GM12878 (cell line): ENCODE data around the gene RAB36. TPM values are rescaled to one million over a fixed set of nuclear protein-coding genes. Genes with fewer than 3 reads are reported as not detected.

Source experiments
- ATAC-seq: fragments of 200-7000 bp; cut with Tn5 transposase; 3 replicates; pipeline ENCODE4 v1.9.1; 2020; ENCODE audit warnings: mild to moderate bottlenecking, moderate library complexity
- BruUV-seq: library from RNA; stranded (reverse); fragments of 400-500 nt; replicated peaks from 2 replicates; lab custom pipeline; 2021; lab: Mats Ljungman, UMichigan
- CTCF ChIA-PET: fragments of 300-600 bp; sonication (Branson Sonifier 250); formaldehyde crosslinking; extraction: SDS; loops from one replicate; lab custom pipeline; 2021; ENCODE audit warnings: inconsistent platforms; lab: Yijun Ruan, JAX
- POLR2A ChIA-PET: fragments of 350-600 bp; formaldehyde crosslinking; extraction: SDS; loops from one replicate; lab custom pipeline; 2021; ENCODE audit warnings: inconsistent platforms; lab: Charles Lee
- RAD21 ChIA-PET: fragments of 300-600 bp; sonication (Branson Sonifier 250); formaldehyde crosslinking; loops from one replicate; lab custom pipeline; 2023; ENCODE audit warnings: antibody characterized with exemption; ENCODE audit not compliant: unreplicated experiment; lab: Charles Lee
- SMC1A ChIA-PET: fragments of 300-600 bp; sonication (Branson Sonifier 250); formaldehyde crosslinking; loops from one replicate; lab custom pipeline; 2023; ENCODE audit not compliant: unreplicated experiment, uncharacterized antibody; lab: Charles Lee
- DNase-seq: peaks from one replicate; pipeline ENCODE4 v3.0.0-alpha.2; 2011; ENCODE audit warnings: low read depth, low spot score
- FAIRE-seq: peaks from 3 replicates; lab custom pipeline; 2011; peaks lifted over from hg19 to GRCh38; lab: Jason Lieb, UNC
- H2AFZ ChIP-seq: 2 replicates; pipeline ENCODE4 v1.6.0; 2011; ENCODE audit warnings: low read depth, low read length, control low read depth; ENCODE audit not compliant: control insufficient read depth
- H3K27ac ChIP-seq: 2 replicates; pipeline ENCODE4 v1.5.1; 2011; ENCODE audit warnings: control low read depth; ENCODE audit not compliant: control insufficient read depth, insufficient read depth
- H3K27me3 ChIP-seq, 2 experiments: replicated peaks in 1 of 2; 2 replicates each; pipeline versions ENCODE4 v1.6.0 to v1.6.1; 2011; ENCODE audit warnings: low read length in 1 of 2; ENCODE audit not compliant: control insufficient read depth in 2 of 2, insufficient read depth in 2 of 2
- H3K36me3 ChIP-seq, 2 experiments: 2 replicates each; pipeline ENCODE4 v1.5.1; 2011; ENCODE audit warnings: low read length in 1 of 2; ENCODE audit not compliant: control insufficient read depth in 2 of 2, insufficient read depth in 2 of 2
- H3K4me1 ChIP-seq: 2 replicates; pipeline ENCODE4 v1.6.1; 2011; ENCODE audit warnings: mild to moderate bottlenecking, low read length, moderate library complexity, mixed read lengths; ENCODE audit not compliant: control insufficient read depth, insufficient read depth
- H3K4me2 ChIP-seq: 2 replicates; pipeline ENCODE4 v1.6.0; 2011; ENCODE audit warnings: control low read depth; ENCODE audit not compliant: control insufficient read depth, insufficient read depth
- H3K4me3 ChIP-seq: fragments of 200-600 bp; sonication (generic); 2 replicates; pipeline ENCODE4 v1.5.1; 2016
- H3K79me2 ChIP-seq: 2 replicates; pipeline ENCODE4 v1.6.0; 2011; ENCODE audit warnings: low read length; ENCODE audit not compliant: control insufficient read depth, insufficient read depth
- H3K9ac ChIP-seq: 2 replicates; pipeline ENCODE4 v1.8.0; 2011; ENCODE audit warnings: low read length, control low read depth, mixed read lengths; ENCODE audit not compliant: control insufficient read depth, insufficient read depth
- H3K9me3 ChIP-seq: replicated peaks from 3 replicates; pipeline ENCODE4 v1.5.1; 2011; ENCODE audit warnings: mild to moderate bottlenecking, low read length; ENCODE audit not compliant: control insufficient read depth, insufficient read depth
- H4K20me1 ChIP-seq: 2 replicates; pipeline ENCODE4 v1.6.0; 2011; ENCODE audit not compliant: control insufficient read depth, insufficient read depth
- CBX5 ChIP-seq: sonication (generic); IDR thresholded peaks from 2 replicates; pipeline ENCODE4 v1.6.1; 2016; ENCODE audit warnings: low read depth, moderate library complexity, mild to moderate bottlenecking, inconsistent platforms
- IKZF2 ChIP-seq, 2 experiments: fragments of 450-650 bp; IDR thresholded peaks; 2 replicates each; pipeline ENCODE4 v1.6.1; 2017; ENCODE audit warnings: mild to moderate bottlenecking in 2 of 2, moderate library complexity in 2 of 2
- NBN ChIP-seq: fragments of 450-650 bp; IDR thresholded peaks from 2 replicates; pipeline ENCODE4 v1.6.1; 2016
- PML ChIP-seq: IDR thresholded peaks from 2 replicates; pipeline ENCODE4 v1.6.1; 2012; ENCODE audit warnings: low read length, inconsistent platforms
- SMARCA5 ChIP-seq: fragments of 450-650 bp; IDR thresholded peaks from 2 replicates; pipeline ENCODE4 v1.6.1; 2017; ENCODE audit warnings: mild to moderate bottlenecking
- SP1 ChIP-seq: IDR thresholded peaks from one replicate; pipeline ENCODE4 v1.6.1; 2011; ENCODE audit warnings: low read depth, low read length
- YBX1 ChIP-seq: fragments of 450-650 bp; IDR thresholded peaks from 2 replicates; pipeline ENCODE4 v1.6.1; 2016; ENCODE audit warnings: antibody characterized with exemption
- WGBS: methylation state at CpG from one replicate; pipeline ENCODE4 v1.1.6; 2016; ENCODE audit warnings: low lambda C conversion rate; ENCODE audit not compliant: insufficient replicate concordance, insufficient coverage; ENCODE audit errors: missing lambda C conversion rate; 5-methylcytosine and 5-hydroxymethylcytosine counted together
- in situ Hi-C: fragments of 300-500 bp; cut with MboI; formaldehyde crosslinking; loops from 9 replicates; pipeline ENCODE4 v1.14.3; 2018; ENCODE audit warnings: mixed read lengths
- intact Hi-C: fragments of 100-400 bp; cut with micrococcal nuclease; formaldehyde crosslinking; loops from one replicate; pipeline ENCODE4 v1.14.2; 2022; ENCODE audit not compliant: unreplicated experiment
- polyA plus RNA-seq, 11 experiments: library from polyadenylated mRNA; depleted of rRNA in 4 of 11; unstranded in 6 of 11; stranded (reverse) in 5 of 11; fragments of >200 nt; fragmentation: Nextera tagmentation in 4 of 11; fragmentation: Illumina TruSeq in 1 of 11; extraction: Ambion mirVana in 4 of 11; extraction: Trizol in 1 of 11; gene quantifications; 1 replicate in 1 of 11; 2 replicates in 10 of 11; pipeline versions ENCODE4 v1.2.1 to v1.2.3, GENCODE V29; 2011 to 2016; ENCODE audit warnings: inconsistent platforms in 2 of 11, missing spikeins in 2 of 11, low read depth in 1 of 11
- total RNA-seq, 4 experiments: library from RNA; depleted of rRNA in 3 of 4; stranded (reverse); fragments of >200 nt in 3 of 4; fragmentation: Illumina TruSeq in 1 of 4; extraction: Trizol in 1 of 4; gene quantifications; 2 replicates each; pipeline versions ENCODE4 v1.2.1 to v1.2.3, GENCODE V29; 2013 to 2021
- TF ChIP-seq, protein P1 (sequence below): IDR thresholded peaks from 2 replicates; pipeline ENCODE4 v1.6.1; 2011; ENCODE audit warnings: borderline replicate concordance, low read depth, mild to moderate bottlenecking, moderate library complexity, low read length; ENCODE audit not compliant: insufficient read depth, poor library complexity, severe bottlenecking
- TF ChIP-seq, protein P2 (sequence below): fragments of 150-350 bp; IDR thresholded peaks from 2 replicates; pipeline ENCODE4 v1.6.1; 2016; ENCODE audit warnings: low read depth, low read length

The RAB36 gene
- total and polyA plus RNA-seq, 10 of the 15 experiments (the other 5 are each of a cell fraction or from before 2014, with no cell fraction given) = 0.31 to 2.7 (median 1.1) TPM

DNA sequence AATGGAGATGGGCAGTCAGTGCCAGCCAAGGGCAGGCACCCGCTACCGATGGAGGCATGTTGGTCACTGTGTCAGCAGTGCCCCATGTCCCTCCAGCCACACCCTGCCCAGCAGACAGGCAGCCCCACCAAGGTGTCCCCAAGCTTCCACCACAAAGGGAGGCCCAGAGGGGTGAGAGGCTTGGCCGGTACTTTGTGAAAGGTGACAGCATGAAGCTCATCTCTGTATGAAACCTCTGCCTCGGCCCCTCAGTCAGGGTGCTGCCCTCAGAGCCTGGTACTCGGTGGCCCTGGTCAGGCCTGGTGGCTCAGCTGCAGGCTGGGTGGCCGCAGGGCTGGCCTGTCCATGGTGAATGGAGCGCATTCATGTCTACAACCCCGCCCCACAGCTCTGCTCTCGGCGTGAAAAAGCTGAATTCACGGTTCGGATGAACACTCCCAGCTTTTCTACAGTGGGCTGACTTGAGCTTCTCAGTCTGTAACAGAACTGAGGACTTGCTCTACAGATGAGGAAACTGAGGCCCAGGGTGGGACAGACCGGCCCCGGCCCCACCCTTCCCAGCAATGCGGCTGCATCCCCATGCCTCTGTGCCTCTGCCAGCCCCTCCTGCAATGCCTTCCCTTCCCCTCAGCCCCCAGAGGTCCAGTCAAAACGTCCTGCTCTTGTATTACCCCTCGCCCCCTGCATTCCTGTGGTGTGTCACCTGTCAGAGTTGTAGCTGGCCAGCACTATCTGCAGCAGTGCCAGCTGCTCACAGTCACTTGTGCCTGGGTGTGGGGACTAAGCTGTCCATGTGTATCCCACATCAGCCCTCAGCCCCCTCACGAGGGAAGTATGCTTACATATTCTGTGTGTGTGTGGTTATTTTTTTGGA is 31.2 kb upstream of the RAB36 start:
- Histone ChIP-seq H3K36me3 (no peaks in the 10 kb centered on the region), H2AFZ (no peak overlapping the region), H3K9me3 (no peaks in the 10 kb centered on the region), H3K4me2 (no peak overlapping the region), H3K4me3 (no peak overlapping the region), H3K27ac (no peak overlapping the region), H3K79me2 (no peaks in the 10 kb centered on the region), H3K4me1 (no peaks in the 10 kb centered on the region), H4K20me1 (no peaks in the 10 kb centered on the region), H3K9ac (no peak overlapping the region), H3K27me3 (no peaks in the 10 kb centered on the region)
- SMC1A ChIA-PET = interaction anchor here (0.9 to 2.4 kb wide), 6 partner anchors 43 to 154 kb away, joined by 3 to 19 read pairs (median 3); no protein-coding TSS in a partner anchor
- in situ Hi-C loops = no loop called here
- no peak for ATAC-seq
- no peak for FAIRE-seq
- WGBS = 49% methylated on average over 18 of the region's 18 CpGs
- POLR2A ChIA-PET = interaction anchor here (0.5 to 0.6 kb wide), 2 partner anchors 86 to 1350 kb away, joined by 3 to 4 read pairs; no protein-coding TSS in a partner anchor
- TF ChIP-seq PML = no peak
- intact Hi-C loops = no loop called here
- DNase-seq = no peak
- CTCF ChIA-PET = interaction anchor here (0.8 to 13.8 kb wide), 7 partner anchors 8 to 155 kb away, joined by 3 to 211 read pairs (median 4); no protein-coding TSS in a partner anchor
- no TSS peak for BruUV-seq
- RAD21 ChIA-PET = interaction anchor here (1.7 to 4.4 kb wide), 2 partner anchors 154 to 157 kb away, joined by 6 to 30 read pairs; no protein-coding TSS in a partner anchor

DNA sequence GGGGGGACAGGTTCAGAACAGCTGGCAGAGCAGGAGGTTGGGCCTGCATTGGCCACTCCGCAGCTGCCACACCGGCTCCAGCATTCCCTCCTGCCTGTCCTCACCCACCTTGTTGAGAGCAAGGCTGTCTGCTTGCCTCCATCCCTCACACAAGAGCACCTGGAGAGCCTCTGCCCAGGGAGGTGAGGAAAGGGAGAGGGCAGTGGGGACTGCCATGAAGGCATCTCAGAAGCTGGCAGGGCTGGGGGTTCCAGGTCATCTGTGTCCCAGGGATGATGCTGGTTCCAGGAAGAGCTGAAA is 30.6 kb upstream of the RAB36 start:
- CTCF ChIA-PET = interaction anchor here (2.8 to 13.8 kb wide), 2 partner anchors 14 to 156 kb away, joined by 11 to 211 read pairs; no protein-coding TSS in a partner anchor
- TF ChIP-seq SMARCA5 = no peak
- no peak for TF ChIP-seq IKZF2 (IDR thresholded peaks at IDR 0.05)
- TF ChIP-seq, protein P1, sequence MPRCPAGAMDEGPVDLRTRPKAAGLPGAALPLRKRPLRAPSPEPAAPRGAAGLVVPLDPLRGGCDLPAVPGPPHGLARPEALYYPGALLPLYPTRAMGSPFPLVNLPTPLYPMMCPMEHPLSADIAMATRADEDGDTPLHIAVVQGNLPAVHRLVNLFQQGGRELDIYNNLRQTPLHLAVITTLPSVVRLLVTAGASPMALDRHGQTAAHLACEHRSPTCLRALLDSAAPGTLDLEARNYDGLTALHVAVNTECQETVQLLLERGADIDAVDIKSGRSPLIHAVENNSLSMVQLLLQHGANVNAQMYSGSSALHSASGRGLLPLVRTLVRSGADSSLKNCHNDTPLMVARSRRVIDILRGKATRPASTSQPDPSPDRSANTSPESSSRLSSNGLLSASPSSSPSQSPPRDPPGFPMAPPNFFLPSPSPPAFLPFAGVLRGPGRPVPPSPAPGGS = no peak
- TF ChIP-seq YBX1 = no peak
- TF ChIP-seq CBX5 = no peak
- TF ChIP-seq, protein P2, sequence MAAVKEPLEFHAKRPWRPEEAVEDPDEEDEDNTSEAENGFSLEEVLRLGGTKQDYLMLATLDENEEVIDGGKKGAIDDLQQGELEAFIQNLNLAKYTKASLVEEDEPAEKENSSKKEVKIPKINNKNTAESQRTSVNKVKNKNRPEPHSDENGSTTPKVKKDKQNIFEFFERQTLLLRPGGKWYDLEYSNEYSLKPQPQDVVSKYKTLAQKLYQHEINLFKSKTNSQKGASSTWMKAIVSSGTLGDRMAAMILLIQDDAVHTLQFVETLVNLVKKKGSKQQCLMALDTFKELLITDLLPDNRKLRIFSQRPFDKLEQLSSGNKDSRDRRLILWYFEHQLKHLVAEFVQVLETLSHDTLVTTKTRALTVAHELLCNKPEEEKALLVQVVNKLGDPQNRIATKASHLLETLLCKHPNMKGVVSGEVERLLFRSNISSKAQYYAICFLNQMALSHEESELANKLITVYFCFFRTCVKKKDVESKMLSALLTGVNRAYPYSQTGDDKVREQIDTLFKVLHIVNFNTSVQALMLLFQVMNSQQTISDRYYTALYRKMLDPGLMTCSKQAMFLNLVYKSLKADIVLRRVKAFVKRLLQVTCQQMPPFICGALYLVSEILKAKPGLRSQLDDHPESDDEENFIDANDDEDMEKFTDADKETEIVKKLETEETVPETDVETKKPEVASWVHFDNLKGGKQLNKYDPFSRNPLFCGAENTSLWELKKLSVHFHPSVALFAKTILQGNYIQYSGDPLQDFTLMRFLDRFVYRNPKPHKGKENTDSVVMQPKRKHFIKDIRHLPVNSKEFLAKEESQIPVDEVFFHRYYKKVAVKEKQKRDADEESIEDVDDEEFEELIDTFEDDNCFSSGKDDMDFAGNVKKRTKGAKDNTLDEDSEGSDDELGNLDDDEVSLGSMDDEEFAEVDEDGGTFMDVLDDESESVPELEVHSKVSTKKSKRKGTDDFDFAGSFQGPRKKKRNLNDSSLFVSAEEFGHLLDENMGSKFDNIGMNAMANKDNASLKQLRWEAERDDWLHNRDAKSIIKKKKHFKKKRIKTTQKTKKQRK = no peak
- no peak for TF ChIP-seq SP1
- no peak for TF ChIP-seq NBN

More for the DNA sequence above, 30.6 kb upstream of the RAB36 start:
- no peaks in the 10 kb centered on the region for H3K4me1 ChIP-seq
- H3K9me3 ChIP-seq = no peaks in the 10 kb centered on the region
- H3K4me3 ChIP-seq = no peak overlapping the region
- no peaks in the 10 kb centered on the region for H4K20me1 ChIP-seq
- no peak for ATAC-seq
- 83% methylated on average over 2 of the region's 2 CpGs for WGBS
- no peak overlapping the region for H2AFZ ChIP-seq
- no peak overlapping the region for H3K9ac ChIP-seq
- no peak overlapping the region for H3K4me2 ChIP-seq
- intact Hi-C loops (no loop called here), in situ Hi-C loops (no loop called here)
- SMC1A ChIA-PET = no interaction called here
- POLR2A ChIA-PET = no interaction called here
- RAD21 ChIA-PET = interaction anchor here (4.4 kb wide), 1 partner anchor 155 kb away, joined by 30 read pairs; no protein-coding TSS in a partner anchor
- no TSS peak for BruUV-seq
- H3K36me3 ChIP-seq = no peaks in the 10 kb centered on the region
- DNase-seq = no peak
- H3K27ac ChIP-seq = no peak overlapping the region
- H3K79me2 ChIP-seq = no peaks in the 10 kb centered on the region
- H3K27me3 ChIP-seq = no peaks in the 10 kb centered on the region
- no peak for FAIRE-seq
